Activated T-cell treated with anti-CD3 and anti-CD28 coated beads, Interleukin-2, amount 50 U/mL, for 1 hour (primary cell): ENCODE data around the gene EFHD2.
A peak's percentile ranks its signal among the peaks of the same experiment; 100 is the strongest.
"Not testable (repeated sequence)": the region's sequence is repeated elsewhere in the genome, so short reads cannot be mapped to it uniquely, and the experiment has no call there.

Experiments used
- DNase-seq: peaks from one replicate; pipeline ENCODE4 v3.0.0-alpha.2; 2020

Gene EFHD2

DNA sequence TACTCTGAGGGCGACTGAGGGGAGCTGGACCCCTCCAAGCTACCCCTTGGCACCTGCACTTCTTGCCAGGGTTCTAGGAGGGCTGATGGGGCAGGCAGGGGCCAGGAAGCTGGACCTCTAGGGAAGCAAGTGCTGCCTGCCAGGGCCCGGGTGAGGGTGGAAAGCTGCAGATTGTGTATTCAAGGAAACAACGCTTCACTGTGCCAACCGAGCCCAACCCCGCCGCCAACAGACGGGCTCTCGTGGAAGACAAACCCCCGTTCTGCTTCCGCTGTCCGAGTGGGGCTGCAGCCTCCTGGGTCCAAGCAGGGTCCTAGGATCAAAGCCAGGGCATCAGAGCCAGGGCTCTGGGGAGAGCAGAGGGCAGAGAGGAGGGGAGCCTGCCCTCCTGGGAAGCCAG lies 3.2 kb downstream of the EFHD2 start:
- DNase-seq = no peak

DNA sequence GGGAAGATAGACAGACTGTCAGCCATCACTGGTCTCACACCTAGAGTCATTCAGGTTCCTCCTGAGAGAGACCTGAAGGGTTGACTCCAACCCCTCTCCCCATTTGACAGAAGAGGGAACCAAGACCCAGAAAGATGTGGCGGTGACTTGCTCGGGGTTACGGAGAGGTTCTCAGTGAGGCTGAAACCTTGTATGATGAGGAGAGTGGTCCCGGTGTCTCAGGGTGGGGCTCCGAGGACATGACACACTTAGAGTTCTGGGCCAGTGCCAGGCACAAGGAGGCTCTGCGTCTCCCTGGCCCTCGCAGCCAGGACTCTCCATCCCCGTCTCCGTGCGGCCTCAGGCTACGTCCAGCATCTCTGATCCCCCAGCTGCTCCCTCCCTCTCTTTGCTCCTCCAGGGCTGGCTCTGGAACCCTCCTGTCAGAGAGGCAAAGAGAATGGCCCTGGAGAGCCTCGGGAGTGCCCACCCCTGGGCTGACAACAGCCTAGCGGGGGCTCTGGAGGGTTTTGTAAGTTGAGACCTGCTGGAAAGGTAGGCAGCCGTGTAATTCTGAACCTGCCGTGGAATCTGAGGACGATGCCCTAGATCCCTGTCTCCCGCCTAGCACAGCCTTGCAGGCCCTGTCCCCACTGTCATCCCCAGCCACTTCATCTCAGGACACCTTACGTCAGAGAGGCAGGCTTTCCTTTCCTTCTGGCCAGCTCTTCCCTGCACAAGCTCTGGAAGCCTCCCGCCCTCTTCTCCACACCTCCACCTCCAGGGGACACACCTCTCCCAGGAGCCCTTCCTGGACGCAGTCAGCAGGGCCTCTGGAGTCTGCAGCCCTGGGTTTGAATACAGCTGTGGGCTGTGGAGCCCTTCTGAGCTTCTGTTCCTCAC lies 4.1 kb downstream of the EFHD2 start:
- DNase-seq = no peak

DNA sequence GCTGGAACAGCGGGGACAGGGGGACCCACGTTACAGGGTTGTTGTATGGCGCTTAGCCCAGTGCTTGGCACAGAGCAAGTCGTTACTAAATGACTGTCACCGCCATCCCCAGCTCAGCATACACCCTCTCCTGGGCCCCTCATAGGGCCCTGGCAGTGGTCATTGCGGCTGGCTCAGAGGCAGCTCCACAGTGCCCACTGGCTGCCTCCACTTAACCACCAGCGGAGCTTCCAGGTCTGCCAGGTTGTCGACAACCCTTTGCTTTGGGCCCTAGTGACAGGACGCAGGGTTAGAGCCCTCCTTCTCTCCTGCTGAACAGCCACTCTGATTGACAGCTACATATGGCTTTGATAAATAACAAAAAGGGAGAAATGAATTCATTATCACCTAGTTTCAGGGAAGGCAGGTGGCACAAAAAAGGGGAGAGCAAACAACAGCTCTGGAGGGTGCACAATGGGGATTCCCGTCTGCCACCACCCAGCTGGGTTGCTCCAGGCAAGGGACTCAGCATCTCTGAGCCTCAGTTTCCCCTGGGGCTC lies 4.8 kb downstream of the EFHD2 start:
- DNase-seq = no peak

DNA sequence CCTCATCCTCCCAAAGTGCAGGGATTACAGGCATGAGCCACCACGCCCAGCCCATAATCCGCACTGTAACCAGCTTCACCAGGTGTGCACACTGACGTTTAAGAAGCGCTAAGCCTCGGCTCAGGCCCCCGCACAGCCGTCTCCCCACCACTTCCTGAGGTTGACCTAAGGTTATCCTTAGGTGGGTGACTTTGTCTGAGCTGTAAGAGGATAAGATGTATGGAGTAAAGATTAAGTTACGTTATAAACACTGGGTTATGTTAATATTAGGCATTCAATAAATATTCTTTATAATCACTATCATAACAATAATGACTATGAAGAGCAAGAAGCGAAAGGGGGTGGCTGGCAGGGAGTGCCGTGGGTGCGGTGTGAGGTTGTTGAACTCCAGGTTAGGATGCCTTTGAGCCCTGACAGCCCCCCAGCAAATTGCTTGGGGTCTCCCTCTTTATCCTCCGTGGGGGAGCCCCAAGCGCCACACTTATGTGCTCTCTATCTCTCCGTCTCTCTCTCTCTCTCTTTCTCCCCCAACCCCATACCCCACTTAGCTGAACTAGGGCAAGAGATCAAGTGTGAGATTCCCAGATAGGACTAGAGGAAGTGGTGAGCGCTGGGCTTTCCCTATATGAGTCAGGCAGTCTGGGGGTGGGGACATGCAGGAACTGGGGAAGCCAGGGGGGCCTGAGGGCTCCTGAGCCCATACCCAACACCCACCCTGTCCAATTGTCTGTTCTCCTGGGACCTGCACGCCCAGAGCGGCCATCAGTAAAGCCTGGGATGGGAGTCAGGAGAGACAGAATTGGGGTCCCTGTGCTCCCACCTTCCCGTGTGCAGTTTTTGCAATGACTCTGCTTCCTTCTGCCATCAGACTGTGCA lies 7.6 kb downstream of the EFHD2 start:
- peak; percentile 59 for DNase-seq

DNA sequence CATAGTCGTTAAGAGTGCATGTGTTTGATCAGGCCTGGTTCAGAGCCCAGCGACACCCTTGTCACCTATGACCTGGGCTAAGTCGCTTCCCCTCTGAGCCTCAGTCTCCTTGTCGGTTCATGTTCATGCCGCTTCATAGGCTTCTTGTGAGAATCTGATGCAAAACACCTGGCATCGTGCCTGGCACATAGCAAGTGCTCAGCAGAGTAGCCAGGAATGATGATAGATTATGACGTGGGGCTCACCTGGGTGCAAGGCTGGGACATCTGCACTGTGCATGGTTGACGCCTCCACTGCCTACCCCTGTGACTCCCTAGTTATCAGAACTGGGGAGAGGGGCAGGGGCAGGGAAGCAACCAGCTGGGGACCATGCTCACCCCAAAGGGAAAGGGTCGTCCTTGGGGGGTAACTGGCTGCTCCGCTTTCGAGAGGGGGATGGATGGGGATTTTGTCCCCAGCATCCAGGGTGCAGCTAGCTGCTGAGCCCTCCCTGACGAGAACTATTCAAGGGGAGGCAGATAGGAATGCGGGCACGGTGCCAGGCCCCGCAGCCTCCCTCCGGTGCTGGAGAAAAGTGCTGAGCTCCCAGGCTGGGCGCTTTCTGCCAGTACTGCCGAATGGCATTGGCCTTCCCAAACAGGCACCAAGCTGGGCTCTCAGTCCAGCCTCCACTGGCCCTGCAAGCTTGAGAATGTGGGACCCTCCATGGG lies 9.3 kb downstream of the EFHD2 start:
- DNase-seq = no peak

DNA sequence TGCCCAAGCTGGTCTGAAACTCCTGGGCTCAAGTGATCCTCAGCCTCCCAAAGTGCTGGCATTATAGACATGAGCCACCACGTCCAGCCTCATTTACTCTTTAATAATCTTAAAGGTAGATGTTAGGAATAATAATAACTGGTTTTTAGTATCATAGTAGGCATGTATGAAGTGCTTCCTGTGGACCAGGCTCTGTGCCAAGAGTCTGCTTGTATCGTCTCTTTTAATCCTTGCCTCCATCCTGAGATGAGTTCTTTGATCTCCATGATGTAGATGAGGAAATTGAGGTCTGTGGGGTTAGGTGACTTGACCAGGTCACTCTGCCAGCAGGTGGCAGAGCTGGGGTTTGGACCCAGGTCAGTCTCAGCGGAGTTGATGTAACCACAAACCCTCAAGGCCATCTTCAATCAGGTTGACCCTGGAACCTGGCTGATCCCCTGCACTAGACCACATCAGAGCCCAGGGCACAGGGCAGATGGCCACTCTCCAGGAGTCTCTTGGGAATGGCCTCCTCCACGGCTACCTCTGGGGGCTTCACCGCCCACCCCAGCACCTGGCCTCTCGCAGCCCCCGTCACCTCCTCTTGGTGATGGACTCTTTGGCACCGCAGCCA lies 11.3 kb downstream of the EFHD2 start:
- no peak for DNase-seq

DNA sequence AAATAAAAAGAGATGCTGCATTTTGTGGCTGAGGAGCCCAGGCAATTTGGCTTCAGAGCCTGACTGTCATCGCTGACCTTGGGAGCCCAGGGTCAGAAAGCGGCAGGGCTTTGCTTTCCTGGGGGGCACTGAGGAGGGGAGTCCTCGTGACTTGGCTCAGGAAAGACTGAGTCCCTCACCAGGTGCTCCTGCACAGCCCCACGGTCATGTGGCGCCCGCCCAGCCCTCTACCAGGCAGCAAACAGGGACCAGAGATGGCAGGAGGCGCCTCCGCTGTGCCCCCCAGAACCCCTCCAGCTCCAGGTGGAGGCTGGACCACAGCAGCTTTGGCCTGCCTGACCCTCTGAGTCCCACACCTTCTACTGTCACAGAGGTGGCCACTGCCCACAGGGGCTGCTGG lies 13.2 kb downstream of the EFHD2 start:
- DNase-seq = no peak

DNA sequence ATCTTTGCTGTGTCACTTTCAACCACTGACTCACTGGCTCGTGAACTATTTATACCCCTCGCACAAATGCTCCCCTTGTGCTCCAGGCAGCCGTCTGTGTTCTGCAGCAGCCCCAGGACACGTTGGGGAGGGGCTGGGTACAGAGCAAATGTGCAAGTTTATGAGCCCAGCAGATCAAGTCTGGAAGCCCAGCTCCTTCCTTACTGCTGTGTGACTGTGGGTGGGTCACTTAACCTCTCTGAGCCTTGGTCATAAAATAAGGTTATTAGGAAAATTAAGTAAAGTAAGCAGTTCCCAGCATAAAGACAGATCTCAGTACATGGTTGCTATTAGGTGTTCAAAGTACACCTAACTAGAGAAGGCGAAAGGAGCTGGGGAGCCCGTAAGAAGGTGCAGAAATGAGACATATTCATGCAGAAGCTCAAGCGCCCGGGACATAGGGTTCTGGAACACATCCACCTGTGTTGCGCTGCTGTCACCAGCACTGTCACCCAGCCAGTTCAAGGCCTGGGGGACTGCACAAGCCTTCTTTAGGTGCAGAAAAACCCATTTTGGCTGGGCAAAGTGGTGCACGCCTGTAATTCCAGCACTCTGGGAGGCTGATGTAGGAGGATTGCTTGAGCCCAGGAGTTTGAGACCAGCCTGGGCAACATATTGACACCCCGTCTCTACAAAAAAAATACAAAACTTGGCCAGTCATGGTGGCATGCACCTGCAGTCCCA lies 13.8 kb downstream of the EFHD2 start:
- DNase-seq = no peak

DNA sequence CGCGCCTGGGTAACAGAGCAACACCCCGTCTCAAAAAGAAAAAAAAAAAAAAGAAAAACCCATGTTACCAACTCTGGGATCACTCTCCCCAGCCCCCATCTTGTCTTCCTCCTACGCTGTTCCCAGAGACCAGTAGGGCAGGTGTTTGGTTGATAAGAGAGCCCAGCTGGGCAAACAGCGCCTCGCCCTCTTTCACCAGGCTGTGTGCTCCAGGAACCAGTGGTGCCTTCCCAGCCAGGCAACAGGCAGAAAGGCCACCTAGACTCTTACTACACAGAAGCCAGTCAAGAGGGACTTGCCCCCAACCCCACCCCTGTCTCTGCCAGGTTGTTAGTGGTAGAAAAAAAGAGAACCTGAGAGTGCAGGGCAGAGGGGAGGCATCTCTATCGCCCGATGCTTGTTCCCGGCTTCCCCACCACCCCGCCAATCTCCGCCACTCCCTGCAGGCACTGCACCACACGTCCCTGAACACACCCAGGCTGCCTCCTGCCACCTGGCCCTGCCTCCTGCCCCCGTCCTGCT lies 14.5 kb downstream of the EFHD2 start:
- no peak for DNase-seq

DNA sequence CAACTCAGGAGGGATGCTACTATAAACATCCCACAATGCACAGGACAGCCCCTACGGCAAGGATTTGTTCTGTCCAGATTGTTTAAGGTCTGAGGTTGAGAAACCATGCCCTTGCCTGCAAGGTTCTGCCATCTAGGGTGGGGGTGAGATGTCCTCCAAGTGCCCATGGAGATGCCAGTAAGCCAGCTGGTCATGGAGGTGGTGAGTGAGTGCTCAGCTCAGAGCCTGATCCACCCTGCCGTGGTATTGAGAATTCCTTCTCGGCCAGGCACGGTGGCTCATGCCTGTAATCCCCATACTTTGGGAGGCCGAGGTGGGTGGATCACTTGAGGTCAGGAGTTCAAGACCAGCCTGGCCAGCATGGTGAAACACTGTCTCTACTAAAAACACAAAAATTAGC lies 15.3 kb downstream of the EFHD2 start:
- no peak for DNase-seq

DNA sequence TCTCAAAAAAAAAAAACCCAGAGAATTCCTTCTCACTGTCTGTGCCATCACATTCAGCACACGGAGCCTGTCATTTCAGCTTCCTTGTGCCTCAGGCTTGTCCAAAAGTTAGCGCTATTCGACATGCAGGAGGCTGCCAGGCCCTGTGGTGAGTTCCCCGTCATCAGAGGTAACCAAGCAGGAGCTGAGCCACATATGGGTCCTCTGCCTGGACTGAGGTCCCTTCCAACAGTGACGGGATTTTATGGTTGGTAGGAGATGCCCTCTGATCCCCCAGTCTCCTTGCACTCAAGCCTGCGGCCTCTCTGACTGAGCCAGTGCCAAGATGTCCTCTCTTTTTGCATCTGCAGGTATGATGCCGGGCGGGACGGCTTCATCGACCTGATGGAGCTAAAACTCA lies 15.8 kb downstream of the EFHD2 start:
- no peak for DNase-seq

DNA sequence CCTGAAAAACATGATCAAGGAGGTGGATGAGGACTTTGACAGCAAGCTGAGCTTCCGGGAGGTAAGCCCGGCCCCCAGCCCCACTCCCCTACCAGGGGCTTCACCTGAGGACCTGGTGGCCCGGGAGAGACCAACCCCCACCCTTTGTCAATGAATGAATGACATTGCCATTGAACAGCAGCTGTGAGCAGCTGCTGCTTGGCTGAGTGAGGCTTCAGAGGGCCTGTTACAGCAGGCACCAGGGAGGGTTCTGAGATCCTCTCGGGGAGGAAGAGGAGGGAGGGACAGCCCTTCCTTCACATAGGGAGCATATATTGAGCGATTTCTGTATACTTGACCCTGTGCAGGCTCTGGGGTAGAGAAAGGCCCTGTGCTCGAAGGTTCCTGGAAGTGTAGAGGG lies 16.3 kb downstream of the EFHD2 start:
- no peak for DNase-seq

DNA sequence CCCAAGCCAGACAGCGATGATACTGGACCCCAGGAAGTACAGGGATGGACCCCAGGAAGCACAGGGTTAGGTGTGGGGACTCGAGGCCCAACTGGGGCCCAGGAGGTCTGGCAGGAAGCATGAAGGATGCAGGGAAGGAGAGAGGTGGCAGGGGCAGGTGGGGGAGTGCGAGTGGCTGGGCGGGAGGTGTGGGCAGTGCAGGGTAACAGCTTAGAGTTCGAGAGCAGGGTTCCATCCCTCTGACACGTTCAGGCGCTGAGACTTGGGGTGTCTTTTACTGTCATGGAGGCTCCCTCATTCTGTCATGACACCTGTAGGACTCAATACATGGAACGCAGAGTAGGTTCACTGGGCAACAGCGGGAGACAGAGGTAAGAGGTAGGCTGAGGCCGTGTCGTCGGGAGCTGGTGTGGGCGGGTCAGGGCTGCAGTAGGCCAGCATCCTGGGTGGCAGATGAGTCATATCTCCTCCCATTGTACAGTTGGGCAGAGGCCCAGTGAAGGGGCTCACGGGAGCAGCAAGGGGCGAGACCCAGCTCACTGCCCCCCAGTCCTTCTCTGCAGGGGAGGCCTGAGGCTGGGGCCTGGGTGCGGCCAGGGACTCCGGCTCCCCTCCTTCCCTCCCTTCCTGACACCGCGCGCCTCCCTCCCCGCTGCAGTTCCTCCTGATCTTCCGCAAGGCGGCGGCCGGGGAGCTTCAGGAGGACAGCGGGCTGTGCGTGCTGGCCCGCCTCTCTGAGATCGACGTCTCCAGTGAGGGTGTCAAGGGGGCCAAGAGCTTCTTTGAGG lies 17.0 kb downstream of the EFHD2 start:
- no peak for DNase-seq

DNA sequence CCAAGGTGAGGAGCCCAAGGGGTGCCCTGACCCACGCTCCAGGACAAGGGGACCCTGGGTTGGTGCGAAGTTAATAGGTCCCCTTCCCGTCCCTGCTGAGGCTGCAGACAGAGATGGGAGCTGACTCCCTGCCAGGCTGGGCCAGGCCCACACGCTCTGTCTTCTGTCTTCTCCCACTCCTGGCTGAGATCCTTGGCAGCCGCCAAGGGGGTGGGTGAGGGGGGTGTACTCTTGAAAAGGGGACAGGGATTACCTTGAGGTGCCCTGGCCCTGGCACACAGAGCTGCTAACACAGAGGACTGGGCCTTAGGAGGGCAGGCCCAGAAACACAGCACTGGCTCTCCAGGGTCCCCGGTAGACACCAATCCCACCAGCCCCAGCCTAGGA lies 17.6 kb downstream of the EFHD2 start:
- no peak for DNase-seq

DNA sequence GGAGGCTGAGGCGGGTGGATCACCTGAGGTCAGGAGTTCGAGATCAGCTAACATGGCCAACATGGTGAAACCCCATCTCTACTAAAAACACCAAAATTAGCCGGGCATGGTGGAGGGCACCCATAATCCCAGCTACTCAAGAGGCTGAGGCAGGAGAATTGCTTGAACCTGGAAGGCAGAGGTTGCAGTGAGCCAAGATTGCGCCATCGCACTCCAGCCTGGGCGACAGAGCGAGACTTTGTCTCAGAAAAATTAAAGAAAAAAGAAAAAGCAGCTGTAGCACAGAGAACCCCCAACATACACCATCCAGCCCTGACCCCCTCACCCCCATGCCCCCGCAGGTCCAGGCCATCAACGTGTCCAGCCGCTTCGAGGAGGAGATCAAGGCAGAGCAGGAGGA lies 18.6 kb downstream of the EFHD2 start:
- DNase-seq = not testable (repeated sequence)

DNA sequence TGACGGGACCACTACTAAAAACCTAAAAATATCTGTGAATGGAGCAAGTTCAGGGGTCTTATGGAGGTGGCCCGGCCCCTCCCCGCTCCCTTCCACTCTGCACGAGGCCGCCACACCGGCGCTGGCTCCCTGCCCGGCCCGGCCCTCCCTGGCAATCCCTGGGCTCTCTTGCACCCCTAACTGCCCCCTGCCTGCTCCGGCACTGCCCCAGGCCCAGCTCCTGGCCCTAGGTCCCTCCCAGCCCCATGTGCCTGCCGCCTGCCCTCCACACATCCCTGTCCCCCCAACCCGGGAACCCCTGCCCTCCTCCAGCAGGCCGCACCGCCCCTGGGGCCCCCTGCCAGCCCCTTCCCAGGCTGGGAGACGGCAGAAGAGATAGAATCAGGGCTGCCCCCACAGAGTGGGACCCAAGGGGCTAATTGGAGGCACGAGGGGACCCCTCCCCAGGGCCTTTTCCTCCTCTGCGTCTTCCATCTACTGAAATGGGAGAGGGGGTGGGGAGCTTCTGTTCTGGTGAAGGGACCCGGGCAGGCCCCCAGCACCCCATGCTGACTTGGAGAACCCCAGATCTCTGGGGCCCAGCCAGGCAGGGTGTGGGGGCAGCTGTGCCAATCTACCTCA lies 19.2 kb downstream of the EFHD2 start:
- DNase-seq = no peak

DNA sequence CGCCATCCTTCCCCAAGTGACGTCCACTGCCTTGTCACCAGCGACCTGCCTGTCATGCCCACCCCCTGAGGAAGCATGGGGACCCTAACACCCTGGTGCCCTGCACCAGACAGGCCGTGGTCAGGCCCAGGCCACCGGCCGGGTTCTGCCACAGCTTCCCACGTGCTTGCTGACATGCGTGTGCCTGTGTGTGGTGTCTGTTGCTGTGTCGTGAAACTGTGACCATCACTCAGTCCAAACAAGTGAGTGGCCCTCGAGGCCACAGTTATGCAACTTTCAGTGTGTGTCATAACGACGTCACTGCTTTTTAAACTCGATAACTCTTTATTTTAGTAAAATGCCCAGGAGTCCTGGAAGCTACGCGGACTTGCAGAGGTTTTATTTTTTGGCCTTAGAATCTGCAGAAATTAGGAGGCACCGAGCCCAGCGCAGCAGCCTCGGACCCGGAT lies 20.0 kb downstream of the EFHD2 start:
- DNase-seq = no peak

DNA sequence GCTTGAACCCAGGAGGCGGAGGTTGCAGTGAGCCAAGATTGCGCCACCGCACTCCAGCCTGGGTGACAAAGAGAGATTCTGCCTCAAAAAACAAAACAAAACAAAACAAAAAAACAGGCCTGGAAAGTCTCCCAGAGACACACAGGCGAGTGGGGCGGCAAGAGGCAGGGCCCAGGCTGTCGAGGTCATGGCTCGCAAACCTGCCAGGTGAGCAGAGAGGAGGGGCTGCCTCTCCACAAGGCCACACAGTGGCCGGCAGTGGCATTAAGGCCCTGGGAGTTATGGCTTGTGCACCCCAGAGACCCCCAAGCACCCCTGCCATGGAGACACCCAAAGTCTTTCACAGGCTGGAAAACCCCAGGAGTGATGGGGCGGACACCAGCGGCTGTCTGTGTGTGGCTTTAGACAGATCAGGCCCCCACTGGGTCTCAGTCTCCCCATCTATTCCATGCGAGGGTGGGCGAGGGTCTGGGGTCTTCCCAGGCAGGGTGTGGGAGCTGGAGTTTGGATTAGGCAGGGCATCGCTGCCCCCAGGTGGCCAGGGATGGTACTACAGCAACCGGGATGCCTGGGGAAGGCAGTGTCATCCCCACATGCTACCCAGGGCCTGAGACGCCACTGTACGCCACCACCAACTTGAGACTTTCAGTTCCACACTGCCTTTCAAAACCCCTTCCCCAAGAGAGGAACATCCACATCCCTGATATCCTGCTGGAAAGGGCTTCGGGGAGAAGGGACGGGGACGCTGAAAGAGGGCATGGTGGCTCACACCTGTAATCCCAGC lies 21.3 kb downstream of the EFHD2 start:
- DNase-seq = peak; percentile 86

DNA sequence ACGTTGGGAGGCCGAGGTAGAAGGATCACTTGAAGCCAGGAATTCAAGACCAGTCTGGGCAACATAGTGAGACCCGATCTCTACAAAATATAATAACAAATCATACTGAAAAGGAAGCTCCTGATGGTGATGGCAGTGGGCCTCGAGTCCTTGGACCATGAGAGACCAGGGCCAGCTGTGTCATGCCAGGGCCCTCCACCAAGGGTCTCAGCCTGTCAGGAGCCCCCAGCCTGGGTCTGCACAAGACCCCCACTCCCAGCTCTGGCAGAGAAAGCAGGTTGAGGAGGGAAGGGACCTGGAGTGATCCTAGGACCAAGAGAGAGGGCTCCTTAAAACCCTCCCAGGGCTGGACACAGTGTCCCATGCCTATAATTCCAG lies 21.9 kb downstream of the EFHD2 start:
- no peak for DNase-seq

DNA sequence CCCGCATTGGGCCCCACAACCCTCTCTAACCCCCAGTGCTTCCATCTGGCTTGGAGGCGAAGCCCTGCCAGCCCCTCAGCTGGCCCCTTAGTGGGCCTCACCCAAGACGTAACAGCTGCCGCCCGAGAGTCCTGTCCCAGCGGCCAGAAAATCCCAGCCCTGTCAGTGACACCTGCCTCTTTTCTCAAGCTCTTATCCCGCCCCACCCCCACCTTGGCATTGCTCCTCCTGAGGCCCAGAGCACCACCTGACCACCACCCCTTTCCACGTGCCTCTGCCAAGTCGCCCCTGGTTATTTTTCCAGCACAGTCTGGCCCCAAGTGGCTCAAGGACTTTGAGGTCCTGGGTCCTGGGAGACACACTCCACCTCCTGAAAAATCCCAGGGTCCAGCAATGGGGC lies 22.6 kb downstream of the EFHD2 start:
- DNase-seq = no peak
